ENCODE data around the gene ATL1.

ATL1 gene

DNA sequence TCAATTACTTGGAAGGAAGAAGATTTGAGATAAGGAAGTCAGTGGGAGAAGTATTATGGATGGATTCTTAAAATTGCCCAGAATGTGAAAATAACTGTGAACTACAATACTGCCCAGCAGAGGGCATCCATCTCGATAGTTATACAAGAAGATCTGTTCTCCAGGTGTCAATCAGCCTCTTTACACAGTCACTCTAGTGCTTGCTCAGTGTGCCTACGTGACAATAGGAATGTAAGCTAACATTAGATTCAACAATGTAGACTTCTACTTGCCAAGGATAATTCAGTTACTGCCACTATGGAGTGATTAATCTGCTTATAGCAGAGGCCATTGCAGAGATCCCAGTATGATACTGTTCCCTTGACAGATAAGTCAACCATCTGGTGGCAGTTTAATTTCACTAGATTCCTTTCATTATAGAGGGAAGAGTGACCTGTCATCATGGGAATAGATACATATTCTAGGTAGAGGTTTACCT lies 17.0 kb upstream of the ATL1 start:
- Histone ChIP-seq H3K9ac (ENCODE audit: low read depth, low read length) (no peak overlapping the region), H3K27me3 (ENCODE audit: insufficient read depth, low read length, poor library complexity) (no peaks in the 10 kb centered on the region), H3K36me3 (ENCODE audit: insufficient read depth, low read length) (no peaks in the 10 kb centered on the region), H3K4me2 (ENCODE audit: insufficient read depth, low read length) (no peak overlapping the region), H3K27ac (ENCODE audit: low read length) (no peak overlapping the region), H3K79me2 (ENCODE audit: insufficient read depth, low read length) (no peaks in the 10 kb centered on the region), H3K9me3 (ENCODE audit: insufficient read depth, low read length, severe bottlenecking) (no peaks in the 10 kb centered on the region), H3K4me3 (ENCODE audit: low read depth in 1 of 2, low read length in 2 of 2) (no peak overlapping the region), H2AFZ (ENCODE audit: low read depth, low read length) (no peak overlapping the region), H4K20me1 (ENCODE audit: insufficient read depth, low read length) (no peaks in the 10 kb centered on the region), H3K4me1 (ENCODE audit: insufficient read depth, low read length) (peaks cover 7% of the 10 kb centered on the region)
- TF ChIP-seq, protein P1, sequence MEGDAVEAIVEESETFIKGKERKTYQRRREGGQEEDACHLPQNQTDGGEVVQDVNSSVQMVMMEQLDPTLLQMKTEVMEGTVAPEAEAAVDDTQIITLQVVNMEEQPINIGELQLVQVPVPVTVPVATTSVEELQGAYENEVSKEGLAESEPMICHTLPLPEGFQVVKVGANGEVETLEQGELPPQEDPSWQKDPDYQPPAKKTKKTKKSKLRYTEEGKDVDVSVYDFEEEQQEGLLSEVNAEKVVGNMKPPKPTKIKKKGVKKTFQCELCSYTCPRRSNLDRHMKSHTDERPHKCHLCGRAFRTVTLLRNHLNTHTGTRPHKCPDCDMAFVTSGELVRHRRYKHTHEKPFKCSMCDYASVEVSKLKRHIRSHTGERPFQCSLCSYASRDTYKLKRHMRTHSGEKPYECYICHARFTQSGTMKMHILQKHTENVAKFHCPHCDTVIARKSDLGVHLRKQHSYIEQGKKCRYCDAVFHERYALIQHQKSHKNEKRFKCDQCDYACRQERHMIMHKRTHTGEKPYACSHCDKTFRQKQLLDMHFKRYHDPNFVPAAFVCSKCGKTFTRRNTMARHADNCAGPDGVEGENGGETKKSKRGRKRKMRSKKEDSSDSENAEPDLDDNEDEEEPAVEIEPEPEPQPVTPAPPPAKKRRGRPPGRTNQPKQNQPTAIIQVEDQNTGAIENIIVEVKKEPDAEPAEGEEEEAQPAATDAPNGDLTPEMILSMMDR (IDR thresholded peaks at IDR 0.05; ENCODE audit: borderline replicate concordance, extremely low read depth, low read length, poor library complexity, severe bottlenecking): peak; percentile 75
- TF ChIP-seq EZH2 (IDR thresholded peaks at IDR 0.05; ENCODE audit: borderline replicate concordance, low read depth, low read length, severe bottlenecking): no peak
- DNase-seq: peak; percentile 50
- peak; percentile 92 for ATAC-seq (ENCODE audit: insufficient read depth, low read depth)

DNA sequence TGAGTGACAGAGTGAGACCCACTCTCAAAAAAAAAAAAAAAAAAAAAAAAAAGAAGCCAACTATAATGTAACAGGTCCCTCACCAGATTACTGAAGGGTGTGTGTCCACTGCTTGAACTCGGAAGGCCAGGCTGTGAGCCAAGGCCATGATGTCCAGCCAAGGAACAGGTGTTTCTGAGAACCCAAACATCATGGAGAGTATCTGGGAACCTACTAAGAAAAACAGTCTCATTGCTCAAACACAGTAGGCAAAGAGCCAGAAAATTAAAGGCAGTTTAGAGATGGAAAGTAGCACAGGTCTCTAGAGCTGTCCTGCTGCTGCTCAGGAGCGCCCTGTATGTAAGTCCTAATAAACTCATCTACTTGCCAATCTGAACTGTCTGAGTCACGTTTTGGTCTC lies 15.0 kb upstream of the ATL1 start:
- Histone ChIP-seq H2AFZ (ENCODE audit: low read depth, low read length) (no peak overlapping the region), H3K27me3 (ENCODE audit: insufficient read depth, low read length, poor library complexity) (no peaks in the 10 kb centered on the region), H3K4me2 (ENCODE audit: insufficient read depth, low read length) (no peak overlapping the region), H4K20me1 (ENCODE audit: insufficient read depth, low read length) (no peaks in the 10 kb centered on the region), H3K36me3 (ENCODE audit: insufficient read depth, low read length) (no peaks in the 10 kb centered on the region), H3K4me1 (ENCODE audit: insufficient read depth, low read length) (peaks cover 7% of the 10 kb centered on the region), H3K4me3 (ENCODE audit: low read depth in 1 of 2, low read length in 2 of 2) (no peak overlapping the region), H3K9ac (ENCODE audit: low read depth, low read length) (no peak overlapping the region), H3K79me2 (ENCODE audit: insufficient read depth, low read length) (no peaks in the 10 kb centered on the region), H3K27ac (ENCODE audit: low read length) (no peak overlapping the region), H3K9me3 (ENCODE audit: insufficient read depth, low read length, severe bottlenecking) (no peaks in the 10 kb centered on the region)
- TF ChIP-seq, protein P1 (IDR thresholded peaks at IDR 0.05; ENCODE audit: borderline replicate concordance, extremely low read depth, low read length, poor library complexity, severe bottlenecking): no peak
- TF ChIP-seq EZH2 (IDR thresholded peaks at IDR 0.05; ENCODE audit: borderline replicate concordance, low read depth, low read length, severe bottlenecking): no peak
- DNase-seq (no peak), ATAC-seq (ENCODE audit: insufficient read depth, low read depth) (no peak)

DNA sequence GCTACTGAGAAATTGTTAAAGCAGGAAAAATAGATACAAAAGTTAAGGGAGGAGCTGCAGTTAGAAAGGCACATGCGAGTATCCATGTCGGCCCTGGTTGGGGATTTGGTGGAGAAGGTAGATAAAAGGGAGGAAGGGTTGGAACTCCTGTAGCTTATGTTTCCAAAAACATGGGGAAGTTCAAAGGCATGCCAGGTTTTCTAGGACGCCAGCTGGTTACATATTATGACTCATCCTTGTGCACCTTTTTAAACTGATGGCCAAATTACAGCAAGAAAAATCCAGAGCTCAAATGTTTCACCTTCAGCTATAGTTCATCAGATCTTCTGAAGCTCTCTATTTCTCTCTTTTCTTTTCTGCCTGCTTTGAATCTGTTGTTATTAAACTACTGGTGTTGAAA lies 14.3 kb upstream of the ATL1 start:
- H3K27me3 ChIP-seq (ENCODE audit: insufficient read depth, low read length, poor library complexity): no peaks in the 10 kb centered on the region
- TF ChIP-seq, protein P1 (IDR thresholded peaks at IDR 0.05; ENCODE audit: borderline replicate concordance, extremely low read depth, low read length, poor library complexity, severe bottlenecking): no peak
- no peak for TF ChIP-seq EZH2 (IDR thresholded peaks at IDR 0.05; ENCODE audit: borderline replicate concordance, low read depth, low read length, severe bottlenecking)
- H3K27ac ChIP-seq (ENCODE audit: low read length): no peak overlapping the region
- no peak overlapping the region for H3K4me2 ChIP-seq (ENCODE audit: insufficient read depth, low read length)
- no peaks in the 10 kb centered on the region for H4K20me1 ChIP-seq (ENCODE audit: insufficient read depth, low read length)
- DNase-seq (no peak), ATAC-seq (ENCODE audit: insufficient read depth, low read depth) (no peak)
- H3K4me3 ChIP-seq (ENCODE audit: low read depth in 1 of 2, low read length in 2 of 2): no peak overlapping the region
- H3K9me3 ChIP-seq (ENCODE audit: insufficient read depth, low read length, severe bottlenecking): no peaks in the 10 kb centered on the region
- no peaks in the 10 kb centered on the region for H3K36me3 ChIP-seq (ENCODE audit: insufficient read depth, low read length)
- H3K9ac ChIP-seq (ENCODE audit: low read depth, low read length): no peak overlapping the region
- H3K79me2 ChIP-seq (ENCODE audit: insufficient read depth, low read length): no peaks in the 10 kb centered on the region
- H3K4me1 ChIP-seq (ENCODE audit: insufficient read depth, low read length): peaks cover 7% of the 10 kb centered on the region
- H2AFZ ChIP-seq (ENCODE audit: low read depth, low read length): no peak overlapping the region

DNA sequence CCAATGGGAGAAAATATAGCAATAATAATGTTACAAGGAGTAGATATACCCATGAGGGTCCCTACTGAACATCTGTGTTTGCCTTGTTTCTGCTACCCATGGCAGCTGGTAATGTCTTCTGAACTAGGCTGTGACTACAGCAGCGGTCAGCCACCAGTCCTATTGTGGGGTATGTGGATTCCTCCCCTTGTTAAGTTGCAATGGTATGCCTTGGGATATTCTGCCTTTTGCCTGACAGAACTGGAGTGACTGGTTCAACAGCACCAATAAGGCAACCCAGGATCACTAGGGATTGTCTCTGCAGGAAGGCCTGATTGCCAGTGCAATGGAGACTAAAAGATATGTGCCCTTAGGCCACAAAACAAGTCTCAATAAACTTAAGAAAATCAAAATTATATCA lies 9.7 kb upstream of the ATL1 start:
- H4K20me1 ChIP-seq (ENCODE audit: insufficient read depth, low read length): no peaks in the 10 kb centered on the region
- no peaks in the 10 kb centered on the region for H3K27me3 ChIP-seq (ENCODE audit: insufficient read depth, low read length, poor library complexity)
- no peak overlapping the region for H3K27ac ChIP-seq (ENCODE audit: low read length)
- H3K9me3 ChIP-seq (ENCODE audit: insufficient read depth, low read length, severe bottlenecking): no peaks in the 10 kb centered on the region
- TF ChIP-seq EZH2 (IDR thresholded peaks at IDR 0.05; ENCODE audit: borderline replicate concordance, low read depth, low read length, severe bottlenecking): no peak
- TF ChIP-seq, protein P1 (IDR thresholded peaks at IDR 0.05; ENCODE audit: borderline replicate concordance, extremely low read depth, low read length, poor library complexity, severe bottlenecking): no peak
- H3K36me3 ChIP-seq (ENCODE audit: insufficient read depth, low read length): no peaks in the 10 kb centered on the region
- no peak overlapping the region for H3K4me2 ChIP-seq (ENCODE audit: insufficient read depth, low read length)
- no peak overlapping the region for H3K9ac ChIP-seq (ENCODE audit: low read depth, low read length)
- no peak for DNase-seq
- H3K4me1 ChIP-seq (ENCODE audit: insufficient read depth, low read length): peaks cover 13% of the 10 kb centered on the region
- H3K79me2 ChIP-seq (ENCODE audit: insufficient read depth, low read length): no peaks in the 10 kb centered on the region
- ATAC-seq (ENCODE audit: insufficient read depth, low read depth): no peak
- H3K4me3 ChIP-seq (ENCODE audit: low read depth in 1 of 2, low read length in 2 of 2): no peak overlapping the region
- H2AFZ ChIP-seq (ENCODE audit: low read depth, low read length): no peak overlapping the region
